GM23338 (cell line): Measurements from ENCODE around the gene CAMK1. TPM values are rescaled to one million over a fixed set of nuclear protein-coding genes. Genes with fewer than 3 reads are reported as not detected.

ENCODE experiments used
- ATAC-seq: fragments of 200-7000 bp; cut with Tn5 transposase; 3 replicates; pipeline ENCODE4 v1.9.1; 2020
- DNase-seq: peaks from one replicate; pipeline ENCODE4 v3.0.0-alpha.2; 2015; ENCODE audit warnings: low spot score
- H2AFZ ChIP-seq: fragments of 200-600 bp; sonication (generic); 2 replicates; pipeline ENCODE4 v1.8.0; 2016; ENCODE audit warnings: antibody characterized with exemption, mild to moderate bottlenecking, moderate library complexity
- H3F3A ChIP-seq: fragments of 200-600 bp; sonication (generic); replicated peaks from 2 replicates; pipeline ENCODE4 v1.8.0; 2017; ENCODE audit warnings: antibody characterized with exemption, mixed run types, low read depth
- H3K27ac ChIP-seq: fragments of 200-600 bp; sonication (generic); 2 replicates; pipeline ENCODE4 v1.6.1; 2016; ENCODE audit warnings: low read depth
- H3K27me3 ChIP-seq: fragments of 200-600 bp; sonication (generic); 2 replicates; pipeline ENCODE4 v1.8.0; 2016; ENCODE audit warnings: mild to moderate bottlenecking, mixed run types, moderate library complexity; ENCODE audit not compliant: insufficient read depth
- H3K36me3 ChIP-seq: fragments of 200-600 bp; sonication (generic); 2 replicates; pipeline ENCODE4 v1.8.0; 2016; ENCODE audit warnings: mild to moderate bottlenecking; ENCODE audit not compliant: insufficient read depth
- H3K4me1 ChIP-seq: fragments of 200-600 bp; sonication (generic); 2 replicates; pipeline ENCODE4 v1.8.0; 2016; ENCODE audit warnings: mild to moderate bottlenecking, moderate library complexity; ENCODE audit not compliant: insufficient read depth
- H3K4me2 ChIP-seq: fragments of 200-600 bp; sonication (generic); 2 replicates; pipeline ENCODE4 v1.7.1; 2017; ENCODE audit warnings: mixed run types
- H3K4me3 ChIP-seq: fragments of 200-600 bp; sonication (generic); 2 replicates; pipeline ENCODE4 v1.6.1; 2016; ENCODE audit warnings: mixed run types
- H3K79me2 ChIP-seq: fragments of 200-600 bp; sonication (generic); replicated peaks from 2 replicates; pipeline ENCODE4 v1.8.0; 2017; ENCODE audit warnings: mild to moderate bottlenecking; ENCODE audit not compliant: insufficient read depth
- H3K9me2 ChIP-seq: fragments of 200-600 bp; sonication (generic); 2 replicates; pipeline ENCODE4 v1.8.0; 2017; ENCODE audit not compliant: insufficient read depth
- H4K20me1 ChIP-seq: fragments of 200-600 bp; sonication (generic); replicated peaks from 2 replicates; pipeline ENCODE4 v1.8.0; 2017; ENCODE audit warnings: mild to moderate bottlenecking; ENCODE audit not compliant: insufficient read depth
- H3K27ac Mint-ChIP-seq: 2 replicates; pipeline ENCODE4 v1.8.0; 2020; ENCODE audit warnings: inconsistent platforms, mild to moderate bottlenecking, moderate library complexity, mixed read lengths
- H3K27me3 Mint-ChIP-seq: 3 replicates; pipeline ENCODE4 v1.8.0; 2022; ENCODE audit warnings: low read depth, mild to moderate bottlenecking, moderate library complexity, mixed read lengths, inconsistent platforms; ENCODE audit not compliant: insufficient read depth, poor library complexity
- H3K36me3 Mint-ChIP-seq: 3 replicates; pipeline ENCODE4 v1.8.0; 2021; ENCODE audit warnings: low read depth, mild to moderate bottlenecking, inconsistent platforms, moderate library complexity, mixed read lengths
- H3K4me1 Mint-ChIP-seq: 3 replicates; pipeline ENCODE4 v1.8.0; 2020; ENCODE audit warnings: mild to moderate bottlenecking, inconsistent platforms, mixed read lengths
- H3K4me3 Mint-ChIP-seq: 3 replicates; pipeline ENCODE4 v1.8.0; 2021; ENCODE audit warnings: moderate library complexity, mild to moderate bottlenecking, inconsistent platforms, mixed read lengths
- H3K9me3 Mint-ChIP-seq: 3 replicates; pipeline ENCODE4 v1.8.0; 2020; ENCODE audit warnings: moderate library complexity, mild to moderate bottlenecking, inconsistent platforms, mixed read lengths
- CREB1 ChIP-seq: fragments of 250-450 bp; sonication (Bioruptor Pico); IDR thresholded peaks from 2 replicates; pipeline ENCODE4 v1.5.0; 2020; ENCODE audit warnings: low read depth, mild to moderate bottlenecking, moderate library complexity
- CTCF ChIP-seq, 2 experiments: fragments of 200-600 bp in 1 of 2; sonication (generic) in 1 of 2; conservative IDR thresholded peaks; 2 replicates each; pipeline versions ENCODE4 v1.5.1 to v1.6.1; 2016 to 2017; ENCODE audit warnings: antibody characterized with exemption in 2 of 2, low read depth in 2 of 2, mild to moderate bottlenecking in 2 of 2, moderate library complexity in 1 of 2
- ETS1 ChIP-seq: IDR thresholded peaks from 2 replicates; pipeline ENCODE4 v1.6.1; 2016; ENCODE audit warnings: antibody characterized with exemption
- EZH2 ChIP-seq: fragments of 200-600 bp; sonication (generic); IDR thresholded peaks from one replicate; pipeline ENCODE4 v1.8.0; 2017; ENCODE audit warnings: antibody characterized with exemption, mild to moderate bottlenecking, low read depth; ENCODE audit not compliant: unreplicated experiment
- EZH2phosphoT487 ChIP-seq: fragments of 200-600 bp; sonication (generic); IDR thresholded peaks from one replicate; pipeline ENCODE4 v1.8.1; 2018; ENCODE audit warnings: antibody characterized with exemption; ENCODE audit not compliant: unreplicated experiment
- JUNB ChIP-seq: IDR thresholded peaks from one replicate; pipeline ENCODE4 v1.6.1; 2016; ENCODE audit warnings: antibody characterized with exemption; ENCODE audit not compliant: unreplicated experiment
- POLR2AphosphoS5 ChIP-seq: IDR thresholded peaks from 2 replicates; pipeline ENCODE4 v1.6.1; 2016; ENCODE audit warnings: antibody characterized with exemption, low read depth
- REST ChIP-seq: IDR thresholded peaks from one replicate; pipeline ENCODE4 v1.6.1; 2018; ENCODE audit warnings: antibody characterized with exemption; ENCODE audit not compliant: unreplicated experiment
- STAT1 ChIP-seq: IDR thresholded peaks from one replicate; pipeline ENCODE4 v1.6.1; 2016; ENCODE audit warnings: antibody characterized with exemption; ENCODE audit not compliant: unreplicated experiment
- ZNF114 ChIP-seq: fragments of 250-450 bp; sonication (Bioruptor Pico); IDR thresholded peaks from 2 replicates; pipeline ENCODE4 v1.5.0; 2020; ENCODE audit warnings: mild to moderate bottlenecking, moderate library complexity
- ZNF331 ChIP-seq: fragments of 250-450 bp; sonication (Bioruptor Pico); IDR thresholded peaks from 2 replicates; pipeline ENCODE4 v1.5.0; 2020; ENCODE audit warnings: low read depth, mild to moderate bottlenecking, moderate library complexity
- ZNF462 ChIP-seq: fragments of 250-450 bp; sonication (Bioruptor Pico); IDR thresholded peaks from 2 replicates; pipeline ENCODE4 v1.5.0; 2020; ENCODE audit warnings: mild to moderate bottlenecking, moderate library complexity
- polyA plus RNA-seq: library from polyadenylated mRNA; unstranded; fragments of >200 nt; fragmentation: Nextera tagmentation; extraction: Ambion mirVana; gene quantifications from 2 replicates; pipeline ENCODE4 v1.2.1, GENCODE V29; 2016
- total RNA-seq: library from RNA; depleted of rRNA; stranded (reverse); fragments of >200 nt; shearing (Covaris generic); gene quantifications from 2 replicates; pipeline ENCODE4 v1.2.3, GENCODE V29; 2014

The CAMK1 gene
- total and polyA plus RNA-seq, 2 experiments from 2014 or later, result 4.4 TPM

- ATAC-seq (no peak), DNase-seq (no peak)
- H3K79me2 ChIP-seq, result peaks cover under 1% of the 10 kb centered on the region; the same call in 1 of the 2 replicates
- no peaks in the 10 kb centered on the region for H3K4me1 ChIP-seq
- H3K27me3 Mint-ChIP-seq, result peaks cover 7% of the 10 kb centered on the region
- H3K9me3 Mint-ChIP-seq, result no peaks in the 10 kb centered on the region
- H4K20me1 ChIP-seq, result peaks cover 9% of the 10 kb centered on the region
- no peaks in the 10 kb centered on the region for H3K27me3 ChIP-seq
- H3K4me3 Mint-ChIP-seq, result no peak overlapping the region
- no peak for TF ChIP-seq ZNF462 (CRISPR knock-in tag)
- TF ChIP-seq CREB1 (CRISPR knock-in tag), result no peak
- no peak for TF ChIP-seq EZH2
- no peak for TF ChIP-seq ZNF114 (CRISPR knock-in tag)
- no peak for TF ChIP-seq JUNB
- no peak for TF ChIP-seq POLR2AphosphoS5
- TF ChIP-seq EZH2phosphoT487, result no peak
- no peak for TF ChIP-seq ETS1
- no peak for TF ChIP-seq STAT1
- TF ChIP-seq CTCF (conservative IDR thresholded peaks at IDR 0.05; ENCODE audit: low read depth in 2 of 2), result no peak
- TF ChIP-seq REST, result no peak
- no peak for TF ChIP-seq ZNF331 (CRISPR knock-in tag)
- H3K36me3 Mint-ChIP-seq, result peaks cover 91% of the 10 kb centered on the region
- H3K4me2 ChIP-seq, result no peak overlapping the region
- no peaks in the 10 kb centered on the region; the same call in 1 of the 2 replicates for H3F3A ChIP-seq
- no peak overlapping the region for H3K27ac ChIP-seq
- no peaks in the 10 kb centered on the region for H3K4me1 Mint-ChIP-seq
- H2AFZ ChIP-seq, result no peak overlapping the region
- H3K9me2 ChIP-seq, result no peaks in the 10 kb centered on the region
- no peak overlapping the region for H3K27ac Mint-ChIP-seq
- H3K4me3 ChIP-seq, result no peak overlapping the region
- peaks cover 50% of the 10 kb centered on the region for H3K36me3 ChIP-seq
Observed at GRCh38 chr3:9742560-9742959, 27.2 kb downstream of the CAMK1 start.
